B cell (primary cell): ENCODE measurements around the gene SPRY2. TPM values are rescaled to one million over a fixed set of nuclear protein-coding genes. Genes with fewer than 3 reads are reported as not detected.

Source experiments
- ATAC-seq: fragments of 200-7000 bp; cut with Tn5 transposase; one replicate; pipeline ENCODE4 v1.10.0; 2021; ENCODE audit warnings: low read depth, mild to moderate bottlenecking, moderate number of reproducible peaks, moderate library complexity
- CTCF ChIA-PET: fragments of 350-600 bp; sonication (Branson Sonifier 250); formaldehyde crosslinking; loops from one replicate; lab custom pipeline; 2021; ENCODE audit warnings: antibody characterized with exemption, inconsistent platforms; lab: Charles Lee
- POLR2A ChIA-PET: fragments of 350-600 bp; sonication (Branson Sonifier 250); formaldehyde crosslinking; loops from one replicate; lab custom pipeline; 2021; ENCODE audit warnings: antibody characterized with exemption; lab: Charles Lee
- DNase-seq: peaks from one replicate; pipeline ENCODE4 v3.0.0; 2013
- H2AFZ ChIP-seq: 2 replicates; pipeline ENCODE4 v1.6.1; 2012; ENCODE audit warnings: mild to moderate bottlenecking, low read depth, low read length; ENCODE audit not compliant: insufficient read depth, poor library complexity, severe bottlenecking
- H3K27ac ChIP-seq, 2 donors: 1 replicate in 1 of 2; 2 replicates in 1 of 2; pipeline ENCODE4 v1.5.1; 2012 to 2013; ENCODE audit warnings: low read length in 2 of 2, mild to moderate bottlenecking in 2 of 2, moderate library complexity in 1 of 2
- H3K27me3 ChIP-seq, 4 experiments: fragments of 200-600 bp in 1 of 4; sonication (generic) in 1 of 4; replicated peaks in 1 of 4; 1 replicate in 2 of 4; 2 replicates in 2 of 4; pipeline versions ENCODE4 v1.6.1 to v1.7.0; 2013 to 2016; ENCODE audit warnings: low read length in 3 of 4, mild to moderate bottlenecking in 2 of 4, mixed read lengths in 1 of 4, moderate library complexity in 1 of 4; ENCODE audit not compliant: insufficient read depth in 4 of 4, control insufficient read depth in 3 of 4; ENCODE audit errors: control extremely low read depth in 1 of 4
- H3K36me3 ChIP-seq, 2 experiments: replicated peaks in 1 of 2; 1 replicate in 1 of 2; 2 replicates in 1 of 2; pipeline versions ENCODE4 v1.6.1 to v1.7.1; 2013; ENCODE audit warnings: low read length in 1 of 2; ENCODE audit not compliant: insufficient read depth in 2 of 2, control insufficient read depth in 1 of 2; ENCODE audit errors: control extremely low read depth in 1 of 2, extremely low read depth in 1 of 2
- H3K4me1 ChIP-seq, 2 donors: fragments of 200-600 bp in 1 of 2; sonication (generic) in 1 of 2; 1 replicate in 1 of 2; 2 replicates in 1 of 2; pipeline versions ENCODE4 v1.5.1 to v1.6.1; 2013 to 2017; ENCODE audit warnings: low read length in 2 of 2; ENCODE audit not compliant: control insufficient read depth in 2 of 2, insufficient read depth in 2 of 2
- H3K4me2 ChIP-seq: replicated peaks from 2 replicates; pipeline ENCODE3; 2012; ENCODE audit warnings: mild to moderate bottlenecking, low read depth, low read length; ENCODE audit not compliant: poor library complexity, severe bottlenecking
- H3K4me3 ChIP-seq, 5 experiments: fragments of 200-600 bp in 1 of 5; sonication (generic) in 1 of 5; 1 replicate in 3 of 5; 2 replicates in 2 of 5; pipeline versions ENCODE4 v1.5.1 to v1.7.0; 2011 to 2016; ENCODE audit warnings: low read length in 4 of 5, mild to moderate bottlenecking in 4 of 5, low read depth in 2 of 5, control low read depth in 1 of 5, moderate library complexity in 1 of 5; ENCODE audit not compliant: insufficient read depth in 1 of 5; ENCODE audit errors: control extremely low read depth in 1 of 5, extremely low read depth in 1 of 5
- H3K79me2 ChIP-seq: fragments of 200-600 bp; sonication (generic); one replicate; pipeline ENCODE4 v1.6.0; 2016; ENCODE audit warnings: low read length; ENCODE audit not compliant: control insufficient read depth, insufficient read depth
- H3K9ac ChIP-seq: fragments of 200-600 bp; sonication (generic); 2 replicates; pipeline ENCODE4 v1.6.1; 2017; ENCODE audit warnings: mild to moderate bottlenecking, low read length, moderate library complexity
- H3K9me3 ChIP-seq, 3 donors: one replicate each; pipeline versions ENCODE4 v1.6.1 to v1.7.1; 2013; ENCODE audit warnings: low read length in 2 of 3; ENCODE audit not compliant: control insufficient read depth in 2 of 3, insufficient read depth in 1 of 3; ENCODE audit errors: control extremely low read depth in 1 of 3
- H4K20me1 ChIP-seq: 2 replicates; pipeline ENCODE4 v1.6.0; 2012; ENCODE audit warnings: mild to moderate bottlenecking, low read length; ENCODE audit not compliant: insufficient read depth, control insufficient read depth, poor library complexity, severe bottlenecking
- H3K27ac Mint-ChIP-seq: one replicate; pipeline ENCODE4 v1.8.0; 2021; ENCODE audit warnings: mixed read lengths
- H3K27me3 Mint-ChIP-seq: one replicate; pipeline ENCODE4 v1.8.0; 2021; ENCODE audit warnings: mixed read lengths
- H3K4me1 Mint-ChIP-seq: one replicate; pipeline ENCODE4 v1.8.0; 2021; ENCODE audit warnings: mixed read lengths
- H3K4me3 Mint-ChIP-seq: one replicate; pipeline ENCODE4 v1.8.0; 2021; ENCODE audit warnings: mixed read lengths
- H3K9me3 Mint-ChIP-seq: one replicate; pipeline ENCODE4 v1.8.0; 2022; ENCODE audit warnings: mixed read lengths; ENCODE audit not compliant: insufficient read depth
- CTCF ChIP-seq: fragments of 200-600 bp; IDR thresholded peaks from one replicate; pipeline ENCODE4 v1.8.0; 2022; ENCODE audit warnings: antibody characterized with exemption, mild to moderate bottlenecking
- EZH2 ChIP-seq: IDR thresholded peaks from 2 replicates; pipeline ENCODE4 v1.6.1; 2012; ENCODE audit warnings: borderline replicate concordance, low read depth, mild to moderate bottlenecking, moderate library complexity, low read length; ENCODE audit not compliant: insufficient read depth, poor library complexity, severe bottlenecking
- WGBS: methylation state at CpG from one replicate; pipeline ENCODE4 v1.1.5; 2013; ENCODE audit warnings: missing lambda C conversion rate; ENCODE audit not compliant: insufficient coverage; 5-methylcytosine and 5-hydroxymethylcytosine counted together
- intact Hi-C: fragments of 100-400 bp; cut with micrococcal nuclease; formaldehyde crosslinking; loops from one replicate; pipeline ENCODE4 v1.10.0; 2022
- polyA plus RNA-seq: library from polyadenylated mRNA; depleted of rRNA; stranded (reverse); fragments of >200 nt; gene quantifications from 2 replicates; pipeline ENCODE4 v1.2.3, GENCODE V29; 2012
- total RNA-seq, 2 donors: library from RNA; stranded (reverse); fragments of 120-200 nt in 1 of 2; gene quantifications; 1 replicate in 1 of 2; 2 replicates in 1 of 2; pipeline versions ENCODE4 v1.2.3 to v1.2.4, GENCODE V29; 2013 to 2022

SPRY2 gene
- total and polyA plus RNA-seq, 2 donors (not counting 1 experiment from before 2014, with no cell fraction given) = 0.86 to 0.96 TPM

GRCh38 chr13:80336370-80336769, 4.6 kb downstream of the SPRY2 start:
- H3K4me3 Mint-ChIP-seq = no peak overlapping the region
- Histone ChIP-seq H3K4me1 (peaks cover 24 to 25% of the 10 kb centered on the region in 2 donors), H3K9me3 (peaks cover 0 to 9% (median 0%) of the 10 kb centered on the region in 3 donors), H4K20me1 (no peaks in the 10 kb centered on the region), H3K27ac (no peak overlapping the region), H3K79me2 (no peaks in the 10 kb centered on the region), H3K4me3 (no peak overlapping the region), H2AFZ (no peak overlapping the region), H3K4me2 (no peak overlapping the region), H3K36me3 (no peaks in the 10 kb centered on the region), H3K27me3 (peaks cover 0 to 31% (median 14%) of the 10 kb centered on the region in 4 experiments), H3K9ac (no peak overlapping the region)
- peaks cover 12% of the 10 kb centered on the region for H3K27me3 Mint-ChIP-seq
- H3K27ac Mint-ChIP-seq = no peak overlapping the region
- H3K9me3 Mint-ChIP-seq = no peaks in the 10 kb centered on the region
- intact Hi-C loops = no loop called here
- TF ChIP-seq CTCF = no peak
- no peak for TF ChIP-seq EZH2
- WGBS = no CpG with 5 or more reads among the region's 2 CpGs
- ChIA-PET POLR2A (no interaction called here), CTCF (no interaction called here)
- H3K4me1 Mint-ChIP-seq = peaks cover 4% of the 10 kb centered on the region
- DNase-seq = no peak
- no peak for ATAC-seq

- peaks cover 14 to 15% of the 10 kb centered on the region in 2 donors for H3K4me1 ChIP-seq
- no peaks in the 10 kb centered on the region for H3K4me1 Mint-ChIP-seq
- peaks cover 0 to under 1% (median 0%) of the 10 kb centered on the region in 3 donors for H3K9me3 ChIP-seq
- H3K4me2 ChIP-seq = no peak overlapping the region
- CTCF ChIA-PET = no interaction called here
- peaks cover 8% of the 10 kb centered on the region for H3K27me3 Mint-ChIP-seq
- intact Hi-C loops = no loop called here
- H3K79me2 ChIP-seq = no peaks in the 10 kb centered on the region
- TF ChIP-seq CTCF = no peak
- DNase-seq = no peak
- POLR2A ChIA-PET = no interaction called here
- no peaks in the 10 kb centered on the region for H3K9me3 Mint-ChIP-seq
- H4K20me1 ChIP-seq = no peaks in the 10 kb centered on the region
- H3K27ac Mint-ChIP-seq = no peak overlapping the region
- no peak overlapping the region for H3K4me3 Mint-ChIP-seq
- H3K4me3 ChIP-seq = no peak overlapping the region
- no peak for ATAC-seq
- H3K36me3 ChIP-seq = no peaks in the 10 kb centered on the region
- no peak overlapping the region for H3K27ac ChIP-seq
- H3K9ac ChIP-seq = no peak overlapping the region
- whole genome bisulfite sequencing = no CpG with 5 or more reads among the region's 2 CpGs
- peaks cover 0 to 21% (median 10%) of the 10 kb centered on the region in 4 experiments for H3K27me3 ChIP-seq
- H2AFZ ChIP-seq = no peak overlapping the region
These were observed 6.2 kb downstream of the SPRY2 start for GRCh38 chr13:80334597-80335260.
